K562 (cell line): ENCODE measurements around the gene SLC5A2. TPM values are rescaled to one million over a fixed set of nuclear protein-coding genes. Genes with fewer than 3 reads are reported as not detected.

ENCODE experiments used
- ATAC-seq: fragments of 200-7000 bp; cut with Tn5 transposase; 3 replicates; pipeline ENCODE4 v1.9.1; 2020; ENCODE audit warnings: moderate library complexity
- BruUV-seq: library from RNA; stranded (reverse); fragments of 400-500 nt; replicated peaks from 2 replicates; lab custom pipeline; 2021; lab: Mats Ljungman, UMichigan
- CTCF ChIA-PET: fragments of 300-600 bp; formaldehyde crosslinking; extraction: SDS; loops from one replicate; lab custom pipeline; 2021; ENCODE audit warnings: low intra/inter-chr PET ratio; lab: Yijun Ruan, JAX
- POLR2A ChIA-PET: fragments of 300-600, 350-650 bp; sonication (Branson Sonifier 250); formaldehyde crosslinking; extraction: SDS; loops from one replicate; lab custom pipeline; 2021; ENCODE audit warnings: antibody characterized with exemption, inconsistent platforms; lab: Yijun Ruan, JAX
- DNase-seq, 4 experiments: peaks; one replicate each; pipeline versions ENCODE4 v3.0.0 to v3.0.0-alpha.2; 2011 to 2018; ENCODE audit warnings: low spot score in 3 of 4, mixed read lengths in 3 of 4; ENCODE audit errors: extremely low read depth in 1 of 4
- FAIRE-seq: peaks from 2 replicates; lab custom pipeline; 2011; peaks lifted over from hg19 to GRCh38; lab: Jason Lieb, UNC
- H2AFZ ChIP-seq: 2 replicates; pipeline ENCODE4 v1.6.0; 2011; ENCODE audit warnings: low read depth, low read length, control low read depth, inconsistent platforms
- H3K27ac ChIP-seq: fragments of 200-600 bp; 3 replicates; pipeline ENCODE4 v1.8.0; 2011; ENCODE audit warnings: low read depth, mild to moderate bottlenecking, control low read depth, inconsistent platforms, low read length, moderate library complexity, mixed read lengths; ENCODE audit errors: extremely low read depth
- H3K27me3 ChIP-seq, 2 experiments: fragments of 300-600 bp in 1 of 2; 2 replicates in 1 of 2; 3 replicates in 1 of 2; pipeline versions ENCODE4 v1.6.0 to v1.8.0; 2011; ENCODE audit warnings: inconsistent platforms in 2 of 2, low read length in 2 of 2, mild to moderate bottlenecking in 1 of 2, mixed read lengths in 1 of 2, moderate library complexity in 1 of 2; ENCODE audit not compliant: control insufficient read depth in 2 of 2, insufficient read depth in 2 of 2
- H3K36me3 ChIP-seq: fragments of 300-600 bp; 3 replicates; pipeline ENCODE4 v1.8.0; 2011; ENCODE audit warnings: mild to moderate bottlenecking, low read length, inconsistent platforms; ENCODE audit not compliant: control insufficient read depth, insufficient read depth
- H3K4me1 ChIP-seq, 2 experiments: fragments of 200-600 bp in 1 of 2; replicated peaks in 1 of 2; 2 replicates in 1 of 2; 3 replicates in 1 of 2; pipeline versions ENCODE4 v1.5.1 to v1.8.0; 2011; ENCODE audit warnings: inconsistent platforms in 2 of 2, low read length in 2 of 2, mild to moderate bottlenecking in 1 of 2, mixed read lengths in 1 of 2, moderate library complexity in 1 of 2; ENCODE audit not compliant: control insufficient read depth in 2 of 2, insufficient read depth in 2 of 2
- H3K4me2 ChIP-seq: 2 replicates; pipeline ENCODE4 v1.6.1; 2011; ENCODE audit warnings: low read length, control low read depth, inconsistent platforms, mixed read lengths; ENCODE audit not compliant: insufficient read depth
- H3K4me3 ChIP-seq: fragments of 200-600 bp; sonication (generic), shearing (Covaris generic); 2 replicates; pipeline ENCODE4 v1.5.1; 2016; ENCODE audit warnings: control low read depth, inconsistent platforms
- H3K79me2 ChIP-seq: fragments of 200-600 bp; 3 replicates; pipeline ENCODE4 v1.8.0; 2011; ENCODE audit warnings: low read length, inconsistent platforms; ENCODE audit not compliant: control insufficient read depth, insufficient read depth
- H3K9ac ChIP-seq, 2 experiments: 2 replicates each; pipeline versions ENCODE4 v1.6.0 to v1.6.1; 2011; ENCODE audit warnings: low read depth in 2 of 2, low read length in 2 of 2, control low read depth in 1 of 2, inconsistent platforms in 1 of 2, mild to moderate bottlenecking in 1 of 2, mixed read lengths in 1 of 2; ENCODE audit not compliant: insufficient read depth in 1 of 2
- H3K9me1 ChIP-seq: one replicate; pipeline ENCODE4 v1.6.0; 2011; ENCODE audit warnings: inconsistent platforms, mild to moderate bottlenecking, low read length, moderate library complexity; ENCODE audit not compliant: control insufficient read depth, insufficient read depth
- H3K9me3 ChIP-seq: replicated peaks from 2 replicates; pipeline ENCODE4 v1.5.1; 2011; ENCODE audit warnings: low read depth, low read length, inconsistent platforms; ENCODE audit not compliant: control insufficient read depth, insufficient read depth
- H4K20me1 ChIP-seq: replicated peaks from 2 replicates; pipeline ENCODE4 v1.6.1; 2011; ENCODE audit warnings: low read length, inconsistent platforms, mixed read lengths; ENCODE audit not compliant: control insufficient read depth, insufficient read depth
- BDP1 ChIP-seq: IDR thresholded peaks from 3 replicates; pipeline ENCODE4 v1.6.1; 2011; ENCODE audit not compliant: insufficient read length, insufficient read depth
- BMI1 ChIP-seq: fragments of 150-350 bp; IDR thresholded peaks from 2 replicates; pipeline ENCODE4 v1.6.1; 2014; ENCODE audit warnings: low read length
- CBFA2T3 ChIP-seq: fragments of 450-650 bp; IDR thresholded peaks from 2 replicates; pipeline ENCODE4 v1.6.1; 2017
- CCNT2 ChIP-seq: IDR thresholded peaks from 2 replicates; pipeline ENCODE4 v1.6.1; 2011; ENCODE audit warnings: borderline replicate concordance, low read depth, mild to moderate bottlenecking, moderate library complexity, mixed read lengths, low read length; ENCODE audit not compliant: insufficient read length; ENCODE audit errors: extremely low read depth
- CREB1 ChIP-seq, 2 experiments: sonication (generic) in 1 of 2; formaldehyde crosslinking in 1 of 2; IDR thresholded peaks; 2 replicates each; pipeline versions ENCODE4 v1.6.1 to v1.8.0; 2012 to 2022; ENCODE audit warnings: inconsistent platforms in 1 of 2, mild to moderate bottlenecking in 1 of 2, missing genetic modification reagents in 1 of 2, moderate library complexity in 1 of 2
- E2F3 ChIP-seq: fragments of 250-450 bp; sonication (Bioruptor Pico); IDR thresholded peaks from 2 replicates; pipeline ENCODE4 v1.4.0; 2020; ENCODE audit warnings: mild to moderate bottlenecking
- ELF2 ChIP-seq: fragments of 250-450 bp; sonication (Bioruptor Pico); IDR thresholded peaks from 2 replicates; pipeline ENCODE4 v1.5.0; 2021; ENCODE audit warnings: mild to moderate bottlenecking
- FOSL1 ChIP-seq: fragments of 200-800 bp; sonication (Bioruptor generic); conservative IDR thresholded peaks from 2 replicates; pipeline ENCODE4 v1.6.1; 2016; ENCODE audit warnings: missing genetic modification characterization, missing compliant biosample characterization
- HOMEZ ChIP-seq: fragments of 250-450 bp; sonication (Bioruptor Pico); IDR thresholded peaks from 2 replicates; pipeline ENCODE4 v1.4.0; 2020; ENCODE audit warnings: mild to moderate bottlenecking, moderate library complexity
- IRF9 ChIP-seq: fragments of 450-650 bp; IDR thresholded peaks from 2 replicates; pipeline ENCODE4 v1.6.1; 2016; ENCODE audit warnings: missing biosample characterization, missing genetic modification characterization
- MYBL2 ChIP-seq, 2 experiments: fragments of 450-650 bp in 1 of 2; sonication (generic) in 1 of 2; formaldehyde crosslinking in 1 of 2; IDR thresholded peaks; 2 replicates each; pipeline versions ENCODE4 v1.6.1 to v1.8.1; 2017 to 2022; ENCODE audit warnings: borderline replicate concordance in 1 of 2, inconsistent platforms in 1 of 2, low read depth in 1 of 2, mild to moderate bottlenecking in 1 of 2, missing genetic modification reagents in 1 of 2, moderate library complexity in 1 of 2
- NR3C1 ChIP-seq: sonication (generic); formaldehyde crosslinking; IDR thresholded peaks from 2 replicates; pipeline ENCODE4 v1.8.1; 2022; ENCODE audit warnings: missing genetic modification reagents
- PHB2 ChIP-seq: fragments of 450-650 bp; IDR thresholded peaks from 2 replicates; pipeline ENCODE4 v1.6.1; 2017; ENCODE audit warnings: low read depth
- POLR3G ChIP-seq: IDR thresholded peaks from 2 replicates; pipeline ENCODE4 v1.6.1; 2011; ENCODE audit not compliant: insufficient read length, insufficient replicate concordance; ENCODE audit errors: extremely low read depth
- SLC30A9 ChIP-seq: fragments of 250-450 bp; sonication (Bioruptor Pico); IDR thresholded peaks from 2 replicates; pipeline ENCODE4 v1.8.0; 2022; ENCODE audit warnings: mild to moderate bottlenecking, moderate library complexity
- ZNF124 ChIP-seq: sonication (generic); formaldehyde crosslinking; IDR thresholded peaks from 2 replicates; pipeline ENCODE4 v1.8.1; 2022; ENCODE audit warnings: missing genetic modification reagents
- ZNF212 ChIP-seq: fragments of 450-650 bp; formaldehyde crosslinking; IDR thresholded peaks from 2 replicates; pipeline ENCODE4 v1.4.0; 2020; ENCODE audit warnings: mild to moderate bottlenecking
- ZNF41 ChIP-seq: fragments of 250-450 bp; sonication (Bioruptor Pico); conservative IDR thresholded peaks from 2 replicates; pipeline ENCODE4 v1.4.0; 2020; ENCODE audit warnings: mild to moderate bottlenecking
- ZNF639 ChIP-seq, 2 experiments: fragments of 200-800 bp in 1 of 2; sonication (Bioruptor generic) in 1 of 2; sonication (generic) in 1 of 2; formaldehyde crosslinking in 1 of 2; IDR thresholded peaks in 1 of 2; conservative IDR thresholded peaks in 1 of 2; 2 replicates each; pipeline versions ENCODE4 v1.5.0 to v1.6.1; 2016 to 2020; ENCODE audit warnings: missing compliant biosample characterization in 1 of 2, missing genetic modification characterization in 1 of 2, missing genetic modification reagents in 1 of 2
- WGBS: fragments of 100-300 bp; shearing (Covaris generic); methylation state at CpG from one replicate; pipeline ENCODE4 v1.1.6; 2016; ENCODE audit warnings: low coverage, mixed read lengths; ENCODE audit not compliant: insufficient coverage; ENCODE audit errors: missing lambda C conversion rate; 5-methylcytosine and 5-hydroxymethylcytosine counted together
- in situ Hi-C: fragments of 300-500 bp; cut with MboI; formaldehyde crosslinking; loops from 4 replicates; pipeline ENCODE4 v1.15.0; 2018; ENCODE audit warnings: inconsistent platforms, mixed read lengths
- intact Hi-C: fragments of 100-400 bp; cut with micrococcal nuclease; formaldehyde crosslinking; loops from 2 replicates; pipeline ENCODE4 v1.14.2; 2022
- polyA plus RNA-seq, 8 experiments: library from polyadenylated mRNA; depleted of rRNA in 4 of 8; stranded (reverse) in 5 of 8; unstranded in 3 of 8; fragments of >200 nt; fragmentation: Nextera tagmentation in 2 of 8; fragmentation: Illumina TruSeq in 1 of 8; extraction: Ambion mirVana in 2 of 8; extraction: Trizol in 1 of 8; gene quantifications; 2 replicates each; pipeline versions ENCODE4 v1.2.1 to v1.2.3, GENCODE V29; 2011 to 2014; ENCODE audit warnings: inconsistent platforms in 1 of 8, missing spikeins in 1 of 8
- total RNA-seq, 7 experiments: library from RNA; depleted of rRNA in 6 of 7; stranded (reverse); fragments of >200 nt in 6 of 7; fragmentation: Illumina TruSeq in 2 of 7; extraction: Trizol in 2 of 7; gene quantifications; 2 replicates each; pipeline versions ENCODE4 v1.2.1 to v1.2.3, GENCODE V29; 2011 to 2021; ENCODE audit warnings: low replicate concordance in 1 of 7

Gene SLC5A2
- total and polyA plus RNA-seq, 9 of the 15 experiments (the other 6 are each of a cell fraction or from before 2014, with no cell fraction given): 0.07 to 2.7 (median 2.2) TPM; not detected in 6

- Histone ChIP-seq H4K20me1 (no peaks in the 10 kb centered on the region), H3K4me1 (no peaks in the 10 kb centered on the region), H3K27ac (no peak overlapping the region), H2AFZ (no peak overlapping the region), H3K9me1 (peaks cover 1% of the 10 kb centered on the region), H3K36me3 (peaks cover 53% of the 10 kb centered on the region; the same call in 2 of the 3 replicates), H3K4me2 (no peak overlapping the region), H3K9ac (0 out of 4 replicates have a peak overlapping the region, but pooled peaks of 1 of the 2 experiments have one; percentile 23), H3K27me3 (no peaks in the 10 kb centered on the region), H3K79me2 (no peaks in the 10 kb centered on the region), H3K4me3 (no peak overlapping the region), H3K9me3 (no peaks in the 10 kb centered on the region)
- no peak for TF ChIP-seq ZNF639 (CRISPR knock-in tag; conservative IDR thresholded peaks at IDR 0.05 in 1 of 2, IDR thresholded peaks at IDR 0.05 in 1 of 2)
- TF ChIP-seq BMI1: no peak
- TF ChIP-seq CCNT2: no peak
- no peak for TF ChIP-seq NR3C1
- TF ChIP-seq E2F3 (CRISPR knock-in tag): no peak
- TF ChIP-seq MYBL2 (IDR thresholded peaks at IDR 0.05; ENCODE audit: low read depth): no peak
- no peak for TF ChIP-seq MYBL2 (CRISPR knock-in tag; IDR thresholded peaks at IDR 0.05; ENCODE audit: borderline replicate concordance)
- TF ChIP-seq CREB1 (IDR thresholded peaks at IDR 0.05): no peak
- TF ChIP-seq CREB1 (CRISPR knock-in tag; IDR thresholded peaks at IDR 0.05): no peak
- no peak for TF ChIP-seq HOMEZ
- TF ChIP-seq SLC30A9 (CRISPR knock-in tag): no peak
- TF ChIP-seq ZNF124: no peak
- no peak for TF ChIP-seq POLR3G
- TF ChIP-seq PHB2: no peak
- TF ChIP-seq IRF9: no peak
- no peak for TF ChIP-seq ELF2
- no peak for TF ChIP-seq ZNF41 (CRISPR knock-in tag)
- no peak for TF ChIP-seq FOSL1
- no peak for TF ChIP-seq ZNF212 (CRISPR knock-in tag)
- TF ChIP-seq BDP1: no peak
- TF ChIP-seq CBFA2T3: no peak
- intact Hi-C loops: no loop called here
- no TSS peak for BruUV-seq
- 86% methylated on average over 6 of the region's 8 CpGs for WGBS
- no peak for FAIRE-seq
- in situ Hi-C loops: no loop called here
- ChIA-PET POLR2A (interaction anchor here (1.2 to 2.4 kb wide), 4 partner anchors 8 to 42 kb away, joined by 3 to 9 read pairs (median 8); partner anchors contain the start of gene RUSF1), CTCF (no interaction called here)
- no peak for ATAC-seq
- DNase-seq: no peak
Observed at GRCh38 chr16:31499928-31500327, 17.0 kb downstream of the SLC5A2 start.
